GM21786 (cell line): ENCODE results near the gene SPOCK1.

ENCODE experiments used
- ATAC-seq: cut with Tn5 transposase; IDR thresholded peaks from one replicate; pipeline ENCODE4 v1.9.1; 2021; ENCODE audit not compliant: unreplicated experiment

SPOCK1 gene

GRCh38 chr5:137122558-137122957 is 376.6 kb downstream of the SPOCK1 start:
- ATAC-seq = no peak

DNA sequence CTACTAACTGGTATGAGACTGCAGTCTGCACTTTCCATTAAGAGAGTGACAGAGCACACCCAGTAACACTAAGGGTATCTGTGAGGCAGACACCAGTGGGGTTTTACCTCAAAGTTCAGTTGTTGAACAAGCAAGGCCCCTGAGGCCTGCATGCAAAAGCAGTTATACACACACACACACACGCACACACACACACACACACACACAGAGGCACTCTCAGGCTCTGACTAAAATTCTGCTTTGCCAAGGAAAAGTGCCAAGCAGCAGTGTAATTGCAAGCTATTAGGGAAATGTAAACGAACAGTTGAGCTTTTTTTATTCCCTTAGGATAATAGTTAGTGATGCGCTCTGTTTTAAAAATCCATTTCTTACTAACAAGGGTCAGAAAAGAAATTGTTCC is 377.1 kb downstream of the SPOCK1 start:
- no peak for ATAC-seq

- no peak for ATAC-seq
Measured at GRCh38 chr5:137119321-137119720, 379.8 kb downstream of the SPOCK1 start.

DNA sequence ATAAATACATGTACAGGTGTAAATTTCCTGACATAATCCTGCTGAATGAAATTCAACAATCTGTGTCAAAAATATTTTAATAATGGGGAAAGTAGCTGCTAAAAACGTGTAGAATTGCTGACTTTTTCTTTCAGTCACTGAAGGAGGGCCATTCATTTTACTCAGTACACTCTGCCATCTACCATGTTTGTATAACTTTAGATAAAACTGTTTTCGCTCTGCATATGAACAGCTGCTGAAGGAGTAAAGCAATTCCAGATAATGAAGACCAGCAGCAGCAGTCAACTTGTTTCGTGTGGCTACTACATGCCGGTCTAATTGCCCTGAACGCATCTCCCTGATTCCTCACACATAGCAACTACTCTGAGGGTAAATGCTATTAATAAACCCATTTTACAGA is 380.5 kb downstream of the SPOCK1 start:
- no peak for ATAC-seq

DNA sequence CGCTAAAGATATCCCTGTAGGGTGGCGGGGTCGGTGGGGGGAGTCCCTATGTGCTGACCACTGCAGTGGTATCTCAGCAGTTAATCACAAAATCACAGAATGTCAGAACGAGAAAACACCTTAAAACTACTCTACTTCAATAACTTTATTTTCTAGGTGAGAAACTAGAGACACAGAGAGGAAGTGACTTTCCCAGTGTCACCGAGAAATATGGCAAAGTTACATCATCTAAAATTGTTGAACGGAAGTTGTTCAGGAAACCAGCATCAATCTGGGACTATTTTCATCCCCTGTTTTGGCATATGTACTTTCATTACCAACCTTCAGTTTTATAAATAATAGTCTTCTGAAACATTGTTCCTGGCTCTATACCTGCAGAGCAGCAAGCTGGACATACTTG is 384.0 kb downstream of the SPOCK1 start:
- ATAC-seq = no peak

DNA sequence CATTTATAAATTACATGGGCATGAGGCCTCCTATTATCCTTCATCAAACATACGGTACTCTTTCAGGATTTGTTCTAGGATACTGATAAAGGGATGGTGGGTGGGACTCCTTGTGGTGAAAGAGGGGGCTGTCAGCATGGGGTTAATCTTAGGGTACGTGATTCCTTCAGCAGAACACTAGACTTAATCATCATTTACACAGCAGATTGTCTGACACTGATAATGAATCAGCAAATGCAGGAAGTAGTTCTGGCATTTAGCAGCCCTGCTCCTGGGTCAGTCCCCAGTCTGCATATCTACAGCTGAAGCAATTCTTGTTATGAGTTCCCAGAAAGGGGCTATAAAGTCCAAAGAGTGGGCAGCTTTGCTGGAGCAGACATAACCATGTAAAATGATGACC is 384.6 kb downstream of the SPOCK1 start:
- ATAC-seq = no peak

- ATAC-seq = no peak
Measured at GRCh38 chr5:137113939-137114338, 385.2 kb downstream of the SPOCK1 start.

DNA sequence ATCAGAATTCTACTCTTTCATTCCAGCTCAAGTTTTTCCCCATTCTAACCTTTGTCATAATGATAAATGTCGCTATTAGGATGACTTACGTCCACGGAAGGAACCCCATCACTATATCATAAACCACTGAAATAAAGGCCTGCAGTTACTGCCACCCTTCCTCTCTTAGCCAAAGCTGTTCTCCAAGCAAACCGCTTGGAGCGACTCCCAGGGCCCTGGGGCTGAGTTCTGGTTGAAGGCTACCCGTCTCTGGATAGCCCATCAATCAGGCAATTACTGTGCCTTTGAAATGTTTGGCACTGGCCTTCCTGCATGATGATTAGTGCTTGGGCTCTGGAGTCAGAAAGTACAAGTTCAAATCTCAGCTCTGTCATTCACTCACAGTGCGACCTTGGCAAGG is 386.0 kb downstream of the SPOCK1 start:
- ATAC-seq = no peak

DNA sequence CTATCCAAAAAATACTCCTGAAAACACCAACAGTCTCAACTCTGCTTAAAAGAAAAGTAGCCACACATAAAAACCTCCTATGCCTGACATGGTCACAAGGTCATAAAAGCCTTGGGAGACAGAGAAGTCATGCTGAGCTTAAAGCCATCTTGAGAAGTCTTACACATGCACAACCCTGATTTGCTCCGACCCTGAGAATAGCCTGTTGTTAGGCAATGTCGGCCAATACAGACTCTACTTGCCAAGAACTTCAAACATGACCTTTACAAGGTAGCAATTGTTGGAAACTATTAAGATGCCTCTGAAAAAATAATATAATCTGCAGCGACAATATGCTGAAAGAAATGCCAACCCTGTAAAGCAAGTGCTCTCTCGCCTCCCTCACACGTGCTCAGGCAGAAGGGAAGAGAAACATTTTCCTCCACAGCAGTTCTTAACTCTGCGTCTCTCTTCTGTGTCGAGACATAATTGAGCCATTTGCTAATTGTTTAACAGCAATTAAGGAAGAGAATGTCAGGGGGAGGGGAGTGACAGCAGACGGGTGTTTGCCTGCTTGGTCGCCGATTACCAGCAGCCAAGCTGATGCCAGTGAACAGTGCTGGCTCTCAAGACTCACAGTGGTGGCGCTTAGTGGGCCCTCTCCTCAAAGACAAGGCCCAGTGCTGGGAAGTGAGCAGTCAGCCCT is 393.6 kb downstream of the SPOCK1 start:
- no peak for ATAC-seq

- no peak for ATAC-seq
Measured at GRCh38 chr5:137101544-137101943, 397.6 kb downstream of the SPOCK1 start.

- no peak for ATAC-seq
Measured at GRCh38 chr5:137099651-137100050, 399.5 kb downstream of the SPOCK1 start.

- ATAC-seq = no peak
Measured at GRCh38 chr5:137098663-137099062, 400.5 kb downstream of the SPOCK1 start.

- ATAC-seq = no peak
Measured at GRCh38 chr5:137098238-137098637, 400.9 kb downstream of the SPOCK1 start.

GRCh38 chr5:137097203-137097602 is 401.9 kb downstream of the SPOCK1 start:
- no peak for ATAC-seq

GRCh38 chr5:137096149-137097103 is 402.7 kb downstream of the SPOCK1 start:
- no peak for ATAC-seq

- ATAC-seq = no peak
Measured at GRCh38 chr5:137095597-137095996, 403.5 kb downstream of the SPOCK1 start.

- no peak for ATAC-seq
Measured at GRCh38 chr5:137092831-137093230, 406.3 kb downstream of the SPOCK1 start.

- ATAC-seq = no peak
Measured at GRCh38 chr5:137091472-137091871, 407.7 kb downstream of the SPOCK1 start.

DNA sequence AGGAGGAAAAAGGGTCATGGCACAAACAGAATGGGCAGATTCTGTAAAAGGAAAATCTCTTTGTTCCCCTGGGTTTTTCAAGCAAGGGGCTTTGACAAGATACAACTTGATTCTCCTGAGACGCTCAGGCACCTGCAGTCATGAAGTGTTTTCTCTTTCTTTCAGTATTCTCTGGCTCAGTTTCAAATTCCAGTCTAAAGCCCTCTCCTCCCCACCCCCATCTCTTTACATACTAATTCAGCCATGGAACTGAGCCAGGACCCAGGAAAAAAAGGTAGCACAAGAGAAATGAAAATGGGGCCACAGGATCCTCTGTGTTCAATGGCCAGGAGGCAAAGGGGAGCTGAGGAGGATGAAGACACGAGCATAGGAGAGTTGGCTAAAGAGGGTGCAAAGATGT is 408.4 kb downstream of the SPOCK1 start:
- no peak for ATAC-seq

GRCh38 chr5:137090151-137090550 is 409.0 kb downstream of the SPOCK1 start:
- no peak for ATAC-seq

GRCh38 chr5:137088175-137088574 is 411.0 kb downstream of the SPOCK1 start:
- ATAC-seq = no peak

DNA sequence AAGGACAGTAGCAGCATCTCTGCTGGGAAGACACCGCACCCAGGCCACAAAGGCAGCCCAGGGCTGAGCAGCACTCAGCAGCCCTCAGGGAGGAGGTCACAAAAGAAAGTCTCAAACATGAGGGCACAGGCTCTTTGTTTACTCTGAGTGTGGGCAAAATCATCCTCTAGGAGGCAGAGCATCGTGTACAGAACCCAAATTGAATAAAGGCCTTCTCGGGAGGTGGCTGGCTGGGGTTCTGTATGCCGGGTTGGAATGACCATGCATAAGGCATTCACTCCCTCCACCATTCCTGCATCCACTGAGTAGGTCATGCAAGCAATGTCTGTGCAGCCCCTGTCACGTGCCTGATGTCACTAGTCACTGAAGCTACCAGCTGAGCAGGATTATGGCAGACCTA is 412.8 kb downstream of the SPOCK1 start:
- ATAC-seq = no peak
